DMS53 (cell line): ENCODE results near the gene FNDC10.
"Not testable (repeated sequence)": the region's sequence is repeated elsewhere in the genome, so short reads cannot be mapped to it uniquely, and the experiment has no call there.

Experiments
- DNase-seq: peaks from one replicate; lab custom pipeline; 2025; lab: John Stamatoyannopoulos, UW

Gene FNDC10

DNA sequence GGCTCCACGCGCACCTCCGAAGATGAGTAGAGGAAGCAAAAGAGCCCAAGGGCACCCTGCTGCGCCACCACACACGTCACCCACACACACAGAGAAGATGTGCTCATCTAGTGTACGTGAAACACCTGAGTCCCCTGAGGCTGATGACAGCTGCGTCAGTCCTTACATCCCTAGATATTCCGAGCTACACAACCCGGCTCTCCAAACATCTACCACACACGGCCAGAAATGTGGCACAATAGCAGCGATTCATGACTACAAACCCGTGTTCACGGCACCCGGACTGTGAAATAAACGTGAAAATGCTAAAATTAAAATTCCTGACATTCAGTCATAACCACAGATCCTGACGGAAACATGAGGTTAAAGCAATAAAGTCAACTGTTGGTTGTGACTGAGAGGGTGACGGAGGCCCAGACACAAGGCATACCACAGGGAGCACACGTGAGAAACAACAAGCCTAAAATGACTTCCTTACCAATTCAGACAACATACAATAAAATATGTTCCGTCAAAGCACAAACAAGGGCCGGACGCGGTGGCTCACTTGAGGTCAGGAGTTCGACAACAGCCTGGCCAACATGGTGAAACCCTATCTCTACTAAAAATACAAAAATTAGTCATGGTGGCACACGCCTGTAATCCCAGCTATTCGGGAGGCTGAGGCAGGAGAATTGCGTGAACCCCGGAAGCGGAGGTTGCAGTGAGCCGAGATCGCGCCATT, 32.6 kb downstream of the FNDC10 start:
- DNase-seq, result no peak

DNA sequence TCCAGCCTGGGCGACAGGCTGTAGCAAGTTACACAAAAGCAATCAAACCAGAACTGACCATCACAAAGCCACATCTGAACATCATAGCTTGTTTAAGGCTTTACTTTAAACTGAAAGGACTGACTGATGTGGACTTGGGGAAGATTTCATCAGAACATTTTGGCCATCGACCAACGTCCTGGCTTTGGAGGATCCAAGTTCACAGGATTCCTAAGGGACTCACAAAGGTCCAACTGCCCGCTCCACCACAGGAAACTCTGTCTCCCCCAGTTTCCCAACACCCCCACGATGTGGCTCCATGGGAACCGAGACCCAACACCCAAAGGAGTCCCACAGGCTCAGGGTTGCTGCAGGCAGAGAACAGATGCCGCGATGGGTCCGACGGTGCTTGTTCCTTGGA, 34.6 kb downstream of the FNDC10 start:
- no peak for DNase-seq

DNA sequence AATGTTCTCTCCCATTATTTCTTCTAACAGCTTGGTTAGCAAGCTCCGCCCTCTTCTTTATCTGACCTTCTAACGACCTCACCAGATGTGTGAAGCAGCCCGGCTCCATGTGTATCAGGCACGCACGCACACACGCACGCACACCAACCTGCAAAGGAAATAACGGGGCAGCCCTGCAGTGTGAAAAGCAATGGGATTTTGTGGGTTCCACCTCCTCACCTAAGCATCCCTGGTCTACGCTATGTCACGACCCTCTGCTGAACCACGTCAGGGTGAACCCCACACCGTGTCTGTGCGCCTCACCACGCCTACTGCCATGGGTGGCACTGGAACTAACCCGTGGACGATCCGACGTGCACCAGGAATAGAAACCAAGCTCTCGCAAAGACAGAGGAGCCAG, 35.7 kb downstream of the FNDC10 start:
- no peak for DNase-seq

- DNase-seq, result no peak
These were observed 36.2 kb downstream of the FNDC10 start for GRCh38 chr1:1563688-1564087.

DNA sequence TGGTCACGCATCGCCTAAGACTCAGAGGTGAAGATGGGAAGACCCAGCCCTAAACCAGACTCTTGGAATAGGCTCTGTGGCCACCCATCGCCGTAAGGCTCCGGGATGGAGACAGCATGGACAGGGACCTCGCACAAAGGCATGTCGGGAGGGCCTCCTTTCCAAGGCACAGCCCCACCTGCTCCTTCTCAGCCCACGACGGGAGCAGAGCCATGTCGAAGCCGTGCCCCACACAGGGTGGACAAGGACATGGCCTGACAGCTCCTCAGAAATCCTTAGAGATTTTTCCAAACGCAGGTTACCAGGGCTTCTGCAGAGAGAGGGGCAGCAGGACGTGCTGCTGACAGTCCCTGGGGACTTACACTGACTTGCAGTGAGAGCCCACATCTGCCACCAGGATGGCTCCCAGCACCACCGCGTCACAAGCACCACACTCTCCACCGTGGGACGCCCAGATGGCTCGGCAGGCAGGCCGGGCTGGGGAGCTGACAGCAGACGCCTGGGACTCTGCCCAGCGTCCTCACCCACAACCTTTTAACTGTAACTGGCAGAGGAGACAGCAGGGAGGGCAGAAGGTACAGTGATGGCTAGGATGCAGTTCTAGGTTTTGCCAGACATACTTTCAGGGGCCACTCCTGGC, 37.3 kb downstream of the FNDC10 start:
- no peak for DNase-seq

- DNase-seq, result no peak
These were observed 38.0 kb downstream of the FNDC10 start for GRCh38 chr1:1561801-1562470.

DNA sequence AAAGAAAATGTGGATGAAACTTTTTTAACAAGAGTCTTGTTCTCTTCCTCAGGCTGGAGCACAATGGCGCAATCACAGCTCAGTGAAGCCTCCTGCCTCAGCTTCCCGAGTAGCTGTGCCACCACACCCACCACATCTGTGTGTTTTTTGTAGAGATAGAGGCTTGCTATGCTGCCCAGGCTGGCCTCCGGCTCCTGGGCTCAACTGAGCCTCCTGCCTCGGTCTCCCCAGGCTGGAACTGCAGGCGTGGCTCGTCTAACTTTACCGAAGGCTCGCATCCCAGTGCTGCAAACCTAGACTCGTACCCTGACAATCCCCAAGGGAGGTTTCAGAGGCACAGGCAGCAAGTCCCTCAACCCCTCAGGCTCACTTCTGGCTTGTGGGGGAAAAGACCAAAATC, 39.8 kb downstream of the FNDC10 start:
- DNase-seq, result no peak

DNA sequence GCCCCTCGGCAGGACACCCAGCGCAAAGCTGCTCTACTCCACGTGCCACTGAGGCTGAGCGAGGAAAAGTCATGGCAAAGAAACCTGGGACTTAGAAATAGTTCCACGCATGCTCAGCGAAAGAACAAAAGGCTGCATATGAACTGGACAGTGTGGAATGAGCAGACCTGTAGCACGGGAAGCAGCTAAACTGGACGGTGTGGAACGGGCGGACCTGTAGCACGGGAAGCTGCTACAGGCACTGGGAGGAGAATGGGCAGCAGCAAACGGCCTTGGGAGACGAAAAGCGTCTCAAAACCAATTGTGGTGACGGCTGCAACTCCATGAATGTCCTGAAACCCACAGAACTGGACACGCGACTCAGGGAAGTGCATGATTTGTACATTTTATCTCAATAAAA, 40.9 kb downstream of the FNDC10 start:
- no peak for DNase-seq

GRCh38 chr1:1558591-1558990, 41.3 kb downstream of the FNDC10 start:
- no peak for DNase-seq

DNA sequence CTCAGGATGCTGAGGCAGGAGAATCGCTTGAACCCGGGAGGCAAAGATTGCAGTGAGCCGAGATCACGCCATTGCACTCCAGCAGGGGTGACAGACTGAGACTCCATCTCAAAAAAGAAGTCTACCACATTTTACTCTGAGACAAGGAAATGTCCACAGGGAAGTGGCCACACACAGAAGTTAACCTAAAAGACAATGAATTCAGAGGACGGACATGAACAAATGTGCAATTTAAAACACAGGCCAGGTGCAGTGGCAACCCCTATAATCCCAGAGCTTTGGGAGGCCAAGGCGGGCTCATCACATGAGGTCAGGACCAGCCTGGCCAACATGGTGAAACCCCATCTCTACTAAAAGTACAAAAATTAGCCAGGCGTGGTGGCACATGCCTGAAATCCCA, 42.2 kb downstream of the FNDC10 start:
- DNase-seq, result not testable (repeated sequence)

GRCh38 chr1:1556961-1557360, 43.0 kb downstream of the FNDC10 start:
- DNase-seq, result not testable (repeated sequence)

DNA sequence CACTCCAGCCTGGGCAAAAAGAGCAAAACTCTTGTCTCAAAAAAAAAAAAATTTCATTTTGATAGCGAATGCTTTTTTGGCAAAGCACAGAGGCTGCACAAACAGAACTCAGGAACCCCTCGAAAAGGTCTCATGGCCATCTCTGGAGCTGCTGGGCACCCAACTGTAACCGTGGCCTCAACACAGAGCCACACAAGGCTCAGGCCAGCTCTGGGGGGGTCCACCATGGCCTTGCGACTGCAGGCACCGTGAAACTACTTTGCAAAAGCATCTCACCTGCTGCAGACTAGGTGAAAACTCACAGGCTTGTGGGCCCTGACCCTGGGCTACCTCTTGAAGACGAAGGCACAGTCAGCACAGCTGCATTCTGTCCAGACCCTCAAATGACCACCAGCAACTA, 43.4 kb downstream of the FNDC10 start:
- no peak for DNase-seq

DNA sequence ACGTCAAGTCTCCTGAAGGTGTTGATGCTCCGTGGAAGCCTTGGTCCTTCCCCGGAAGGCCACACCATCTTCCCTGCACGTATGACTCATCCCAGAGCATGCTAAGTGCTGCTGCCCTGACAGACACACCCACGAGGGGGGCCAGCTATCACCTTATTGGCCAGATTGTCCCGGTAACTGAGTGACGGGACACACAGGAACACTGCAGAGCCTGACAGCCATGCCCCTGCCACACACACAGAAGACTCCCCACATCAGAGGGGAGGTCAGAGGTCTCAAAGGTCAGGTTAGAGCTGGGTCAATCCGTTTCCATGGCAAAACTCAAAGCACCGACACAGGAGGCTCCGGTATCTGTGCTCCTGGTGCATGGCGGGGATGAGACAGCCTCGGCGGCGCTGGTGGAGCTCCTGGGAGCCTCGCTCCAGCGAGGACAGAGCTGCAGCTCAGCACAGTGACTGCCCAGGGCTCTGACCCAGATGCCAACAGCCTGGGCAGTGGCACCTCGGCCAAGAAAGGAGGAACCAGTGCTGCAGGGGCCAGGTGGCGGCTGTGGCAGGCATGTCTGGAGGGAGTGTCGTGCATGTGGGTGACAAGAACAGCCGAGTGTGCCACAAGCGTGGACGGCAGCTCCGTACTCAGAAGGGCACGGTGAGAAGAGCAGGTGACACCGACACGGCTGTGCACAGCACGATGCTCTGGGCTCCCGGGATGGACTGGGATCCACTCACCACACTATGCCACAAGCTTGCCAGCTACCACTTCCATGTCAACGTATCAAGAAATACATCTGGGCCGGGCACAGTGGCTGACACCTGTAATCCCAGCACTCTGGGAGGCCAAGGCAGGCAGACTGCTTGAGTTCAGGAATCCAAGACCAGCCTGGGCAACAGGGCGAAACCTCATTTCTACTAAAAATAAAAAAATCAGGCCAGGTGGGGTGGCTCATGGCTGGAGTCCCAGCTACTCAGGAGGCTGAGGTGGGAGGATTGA, 44.7 kb downstream of the FNDC10 start:
- DNase-seq, result peak; percentile 39

DNA sequence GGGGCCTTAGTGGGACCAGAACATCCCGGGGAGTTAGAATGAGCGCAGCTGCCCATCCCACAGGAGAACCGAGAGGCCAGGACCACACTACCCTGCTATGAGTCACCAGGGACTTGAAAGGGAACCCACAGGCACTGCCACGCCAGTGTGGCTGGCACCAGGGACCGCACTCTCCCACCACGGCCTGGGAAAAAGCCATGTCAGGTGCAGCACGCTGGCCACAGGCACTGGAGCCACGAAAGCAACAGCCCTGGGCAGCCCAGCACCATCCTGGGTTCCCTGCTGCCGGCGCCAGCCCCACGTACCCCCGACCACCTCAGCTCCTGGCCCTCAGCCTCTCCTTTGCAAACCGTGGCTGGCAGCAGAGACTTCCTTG, 45.4 kb downstream of the FNDC10 start:
- no peak for DNase-seq

- DNase-seq, result no peak
These were observed 46.0 kb downstream of the FNDC10 start for GRCh38 chr1:1553821-1554494.

DNA sequence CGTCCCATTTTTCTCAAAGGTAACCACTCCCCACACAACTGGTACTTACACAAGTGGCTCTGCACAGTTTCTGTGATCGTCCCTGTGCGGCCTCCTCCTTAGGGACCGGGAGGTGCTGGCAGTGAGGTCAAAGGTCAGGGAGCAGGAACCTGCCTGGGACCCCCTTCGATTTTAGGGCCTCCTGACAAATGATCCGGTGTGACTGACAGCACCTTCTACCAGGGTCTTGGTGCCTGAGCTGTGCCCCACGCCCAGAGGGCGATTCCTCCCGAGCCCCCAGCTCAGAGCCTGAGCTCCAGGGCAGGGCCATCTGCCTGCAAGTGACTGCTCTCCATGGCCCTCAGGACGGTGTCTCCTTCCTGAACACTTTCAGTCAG, 47.7 kb downstream of the FNDC10 start:
- no peak for DNase-seq

DNA sequence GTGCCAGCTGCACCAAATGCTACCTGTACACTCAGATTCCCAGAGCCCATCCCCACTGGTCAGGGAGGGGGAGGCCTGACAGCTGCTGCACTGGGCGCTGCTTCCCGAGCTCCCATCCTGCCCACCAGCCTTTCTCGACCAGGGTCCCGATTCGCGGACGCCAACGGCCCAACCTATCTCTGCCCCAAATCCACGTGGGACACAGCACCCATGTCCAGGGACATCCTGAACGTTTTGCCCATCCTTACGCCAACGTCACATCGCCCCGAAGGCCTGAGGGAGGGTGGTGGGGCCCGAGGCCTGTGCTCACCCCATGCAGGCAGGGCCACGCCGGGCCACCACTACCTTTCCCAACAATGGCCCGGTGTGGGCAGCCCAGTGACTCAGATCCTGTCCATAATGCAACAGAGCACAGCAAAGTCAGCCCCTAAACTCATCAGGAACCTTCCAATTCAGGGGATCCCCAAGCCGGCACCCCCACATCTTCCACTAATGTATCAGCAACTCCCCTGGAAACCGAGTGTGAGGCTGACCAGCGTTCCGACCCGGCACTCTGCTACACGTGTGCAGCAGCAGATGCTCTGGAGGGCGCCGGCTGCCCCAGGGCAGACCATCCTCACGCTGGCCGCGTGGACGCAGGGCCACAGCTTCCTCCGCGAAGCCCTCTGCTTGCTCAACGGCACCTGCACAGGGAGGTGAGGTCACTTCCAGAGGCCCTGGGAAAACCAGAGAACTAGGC, 48.2 kb downstream of the FNDC10 start:
- DNase-seq, result no peak

DNA sequence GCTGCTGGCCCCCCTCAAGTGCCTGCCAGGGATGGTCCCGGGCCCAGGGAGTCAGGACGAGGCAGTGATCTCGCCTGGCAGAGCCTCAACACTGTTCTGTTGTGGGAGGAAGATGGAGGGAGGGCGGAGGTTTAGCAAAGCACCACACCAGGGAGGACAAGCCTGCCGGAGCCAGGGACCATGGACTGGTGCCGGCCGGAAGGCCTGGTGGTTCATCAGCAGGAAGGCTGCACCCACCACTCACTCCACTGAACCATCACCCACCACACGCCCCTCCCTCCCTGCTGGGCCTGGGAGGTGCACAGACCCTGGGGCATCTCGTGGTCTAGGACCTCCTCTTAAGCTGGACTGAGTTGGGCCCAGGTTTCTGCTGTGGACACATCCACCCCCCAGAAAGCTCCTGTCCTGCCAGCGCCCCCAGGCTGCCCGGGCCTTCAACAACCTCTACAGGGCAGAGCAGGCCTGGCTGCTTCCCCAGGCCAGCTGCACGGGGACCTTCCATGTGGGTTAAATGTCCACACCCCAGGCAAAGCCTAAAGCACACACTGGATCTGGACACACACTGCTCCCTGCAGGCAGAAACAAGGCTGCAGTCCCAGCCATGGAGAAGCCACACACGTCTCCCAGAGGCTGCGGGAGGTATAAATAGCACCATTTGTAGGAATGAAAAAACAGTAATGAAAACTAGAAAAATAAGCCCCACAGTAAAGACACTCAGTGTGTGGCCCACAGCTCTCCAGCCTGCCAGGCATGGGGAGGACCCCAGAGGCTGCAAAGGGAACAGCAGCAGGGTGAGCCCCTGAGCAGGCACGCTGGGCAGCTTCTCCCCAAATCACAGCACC, 49.1 kb downstream of the FNDC10 start:
- peak; percentile 36 for DNase-seq

DNA sequence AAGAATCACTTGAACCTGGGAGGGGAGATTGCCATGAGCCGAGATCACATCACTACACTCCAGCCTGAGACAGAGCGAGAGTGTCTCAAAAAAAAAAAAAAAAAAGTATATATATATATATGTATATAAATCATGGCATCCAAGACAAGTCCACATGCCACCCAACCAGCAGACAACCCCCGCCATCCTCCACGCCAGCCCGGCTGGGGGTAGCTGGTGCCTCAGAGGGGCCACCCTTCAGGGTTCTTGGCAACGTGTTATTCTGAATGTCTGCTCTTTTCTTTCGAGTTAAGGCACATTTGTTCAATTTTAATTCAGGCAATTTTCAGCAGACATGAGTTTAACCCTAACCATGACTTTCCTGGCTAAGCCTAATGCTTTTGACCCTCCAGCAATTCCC, 49.8 kb downstream of the FNDC10 start:
- no peak for DNase-seq

DNA sequence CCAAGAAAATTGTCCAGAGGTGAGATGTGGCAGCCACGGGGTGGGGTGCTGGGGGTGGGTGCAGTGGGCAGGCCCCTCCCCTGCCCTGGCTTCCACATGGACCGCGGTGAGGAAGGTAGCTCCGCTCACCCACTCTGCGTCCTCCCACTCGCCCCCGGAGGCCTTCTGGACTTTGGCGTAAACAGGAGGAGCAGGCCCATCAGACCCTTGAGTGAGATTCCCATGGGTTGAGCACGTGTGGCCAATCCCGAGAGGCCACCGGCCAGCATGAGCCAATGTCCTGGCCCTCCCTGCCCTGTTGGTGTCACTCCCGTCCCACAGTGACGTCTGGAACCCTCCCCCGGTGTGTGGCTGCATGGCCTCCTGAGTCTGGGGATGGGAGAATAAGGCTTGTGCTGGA, 51.3 kb downstream of the FNDC10 start:
- no peak for DNase-seq
